HepG2 (cell line): Measurements from ENCODE around the gene APC2. TPM values are rescaled to one million over a fixed set of nuclear protein-coding genes. Genes with fewer than 3 reads are reported as not detected.

Source experiments
- ATAC-seq: fragments of 200-7000 bp; cut with Tn5 transposase; 3 replicates; pipeline ENCODE4 v1.9.1; 2020; ENCODE audit warnings: mild to moderate bottlenecking, moderate library complexity
- BruUV-seq: library from RNA; stranded (reverse); fragments of 400-500 nt; replicated peaks from 2 replicates; lab custom pipeline; 2021; lab: Mats Ljungman, UMichigan
- CTCF ChIA-PET: fragments of 300-600 bp; formaldehyde crosslinking; extraction: SDS; loops from one replicate; lab custom pipeline; 2021; ENCODE audit warnings: low total read pairs, inconsistent platforms, low intra/inter-chr PET ratio; lab: Yijun Ruan, JAX
- POLR2A ChIA-PET: fragments of 350-600 bp; sonication (Branson Sonifier 250); formaldehyde crosslinking; loops from one replicate; lab custom pipeline; 2020; ENCODE audit warnings: antibody characterized with exemption, inconsistent platforms; lab: Yijun Ruan, JAX
- DNase-seq: peaks from one replicate; pipeline ENCODE4 v3.0.0-alpha.2; 2015; ENCODE audit warnings: low spot score
- FAIRE-seq: peaks from 3 replicates; lab custom pipeline; 2011; peaks lifted over from hg19 to GRCh38; lab: Jason Lieb, UNC
- H2AFZ ChIP-seq: one replicate; pipeline ENCODE4 v1.6.1; 2011; ENCODE audit warnings: low read length, inconsistent platforms
- H3K27ac ChIP-seq: fragments of 300-600 bp; 3 replicates; pipeline ENCODE4 v1.8.0; 2011; ENCODE audit warnings: mixed run types, mild to moderate bottlenecking, mixed read lengths, low read length, inconsistent platforms; ENCODE audit not compliant: insufficient read depth; ENCODE audit errors: extremely low read length
- H3K27me3 ChIP-seq, 2 experiments: fragments of 200-600 bp in 1 of 2; 2 replicates in 1 of 2; 3 replicates in 1 of 2; pipeline versions ENCODE4 v1.6.0 to v1.8.0; 2011; ENCODE audit warnings: low read length in 2 of 2, mild to moderate bottlenecking in 2 of 2, moderate library complexity in 2 of 2, inconsistent platforms in 1 of 2; ENCODE audit not compliant: insufficient read depth in 2 of 2, control insufficient read depth in 1 of 2
- H3K36me3 ChIP-seq, 2 experiments: fragments of 200-600 bp in 1 of 2; replicated peaks in 1 of 2; 2 replicates in 1 of 2; 3 replicates in 1 of 2; pipeline versions ENCODE4 v1.5.1 to v1.8.0; 2011; ENCODE audit warnings: low read length in 2 of 2, inconsistent platforms in 1 of 2; ENCODE audit not compliant: insufficient read depth in 2 of 2, control insufficient read depth in 1 of 2
- H3K4me1 ChIP-seq: 2 replicates; pipeline ENCODE4 v1.5.1; 2012; ENCODE audit warnings: low read length, inconsistent platforms; ENCODE audit not compliant: insufficient read depth
- H3K4me2 ChIP-seq: 2 replicates; pipeline ENCODE4 v1.6.0; 2011; ENCODE audit warnings: low read depth, low read length, inconsistent platforms
- H3K4me3 ChIP-seq, 3 experiments: fragments of 200-600 bp in 1 of 3; sonication (generic), shearing (Covaris generic) in 1 of 3; replicated peaks in 1 of 3; 2 replicates each; pipeline ENCODE4 v1.5.1; 2011 to 2016; ENCODE audit warnings: low read length in 3 of 3, inconsistent platforms in 2 of 3, low read depth in 2 of 3, mild to moderate bottlenecking in 2 of 3, control low read depth in 1 of 3, mixed read lengths in 1 of 3; ENCODE audit not compliant: insufficient read depth in 1 of 3
- H3K79me2 ChIP-seq: one replicate; pipeline ENCODE4 v1.6.1; 2011; ENCODE audit warnings: low read length, inconsistent platforms; ENCODE audit not compliant: insufficient read depth
- H3K9ac ChIP-seq: 2 replicates; pipeline ENCODE4 v1.6.0; 2011; ENCODE audit warnings: mild to moderate bottlenecking, low read depth, low read length, inconsistent platforms; ENCODE audit not compliant: insufficient read depth
- H3K9me3 ChIP-seq: 2 replicates; pipeline ENCODE4 v1.5.1; 2012; ENCODE audit warnings: mild to moderate bottlenecking, low read length
- H4K20me1 ChIP-seq: 2 replicates; pipeline ENCODE4 v1.6.0; 2011; ENCODE audit warnings: inconsistent platforms, mild to moderate bottlenecking, low read length, moderate library complexity; ENCODE audit not compliant: insufficient read depth
- AGO2 ChIP-seq: fragments of 200-400 bp; formaldehyde crosslinking; optimal IDR thresholded peaks from 2 replicates; pipeline ENCODE3; 2017; ENCODE audit warnings: mild to moderate bottlenecking, low read depth, low read length, moderate library complexity
- ARNT ChIP-seq: fragments of 450-650 bp; IDR thresholded peaks from 2 replicates; pipeline ENCODE4 v1.6.1; 2017
- CEBPZ ChIP-seq: IDR thresholded peaks from 2 replicates; pipeline ENCODE4 v1.6.1; 2012; ENCODE audit warnings: low read length, improper control_type of control experiment
- PHB2 ChIP-seq: fragments of 450-650 bp; IDR thresholded peaks from 2 replicates; pipeline ENCODE4 v1.6.1; 2018; ENCODE audit not compliant: partially characterized antibody
- PRPF4 ChIP-seq: fragments of 200-400 bp; formaldehyde crosslinking; IDR thresholded peaks from 2 replicates; pipeline ENCODE4 v1.6.1; 2016; ENCODE audit warnings: low read length, low read depth; ENCODE audit not compliant: poor library complexity, severe bottlenecking
- RBFOX2 ChIP-seq: fragments of 200-400 bp; formaldehyde crosslinking; IDR thresholded peaks from 2 replicates; pipeline ENCODE4 v1.6.1; 2017; ENCODE audit warnings: low read depth, mild to moderate bottlenecking, low read length
- REPIN1 ChIP-seq: sonication (generic); formaldehyde crosslinking; IDR thresholded peaks from 2 replicates; pipeline ENCODE4 v1.8.0; 2022; ENCODE audit warnings: missing genetic modification reagents, low read depth, mild to moderate bottlenecking, borderline replicate concordance
- TCF7L2 ChIP-seq: IDR thresholded peaks from 2 replicates; pipeline ENCODE4 v1.6.1; 2011; ENCODE audit warnings: mild to moderate bottlenecking, low read depth, low read length, moderate library complexity
- TOPORS ChIP-seq: sonication (generic); formaldehyde crosslinking; IDR thresholded peaks from 2 replicates; pipeline ENCODE4 v1.8.0; 2023; ENCODE audit warnings: mild to moderate bottlenecking, missing genetic modification reagents
- ZBTB33 ChIP-seq: sonication (generic); formaldehyde crosslinking; IDR thresholded peaks from 2 replicates; pipeline ENCODE4 v1.4.0; 2020; ENCODE audit warnings: missing genetic modification reagents
- ZNF205 ChIP-seq: IDR thresholded peaks from 2 replicates; pipeline ENCODE4 v1.6.1; 2018; ENCODE audit warnings: missing biosample characterization, missing genetic modification reagents
- ZNF263 ChIP-seq: sonication (generic); formaldehyde crosslinking; IDR thresholded peaks from 2 replicates; pipeline ENCODE4 v1.4.0; 2020; ENCODE audit warnings: missing genetic modification reagents
- ZNF264 ChIP-seq: sonication (generic); formaldehyde crosslinking; IDR thresholded peaks from 2 replicates; pipeline ENCODE4 v1.4.0; 2020; ENCODE audit warnings: missing genetic modification reagents
- ZNF605 ChIP-seq: sonication (generic); formaldehyde crosslinking; IDR thresholded peaks from 2 replicates; pipeline ENCODE4 v1.8.0; 2022; ENCODE audit warnings: mild to moderate bottlenecking, missing genetic modification reagents
- ZNF687 ChIP-seq: sonication (generic); formaldehyde crosslinking; IDR thresholded peaks from 2 replicates; pipeline ENCODE4 v1.5.1; 2020; ENCODE audit warnings: mild to moderate bottlenecking, missing genetic modification reagents, moderate library complexity
- ZNF720 ChIP-seq: sonication (generic); formaldehyde crosslinking; IDR thresholded peaks from 2 replicates; pipeline ENCODE4 v1.4.0; 2020; ENCODE audit warnings: missing genetic modification reagents
- ZNF83 ChIP-seq: sonication (generic); formaldehyde crosslinking; IDR thresholded peaks from 2 replicates; pipeline ENCODE4 v1.4.0; 2020; ENCODE audit warnings: missing genetic modification reagents, mild to moderate bottlenecking, borderline replicate concordance
- WGBS: methylation state at CpG from one replicate; pipeline ENCODE4 v1.1.6; 2017; ENCODE audit warnings: low lambda C conversion rate; 5-methylcytosine and 5-hydroxymethylcytosine counted together
- in situ Hi-C: cut with HindIII; loops from 2 replicates; pipeline ENCODE4 v1.10.0; 2017; ENCODE audit warnings: low pct_unique_long_range_greater_than_20kb; ENCODE audit not compliant: extremely low pct_ligation_motif_present
- intact Hi-C: fragments of 100-400 bp; cut with micrococcal nuclease; formaldehyde crosslinking; loops from one replicate; pipeline ENCODE4 v1.10.0; 2022; ENCODE audit not compliant: unreplicated experiment
- polyA plus RNA-seq, 8 experiments: library from polyadenylated mRNA; depleted of rRNA in 3 of 8; stranded (reverse) in 7 of 8; unstranded in 1 of 8; fragments of >200 nt; fragmentation: Illumina TruSeq in 4 of 8; extraction: Trizol in 4 of 8; gene quantifications; 2 replicates each; pipeline versions ENCODE4 v1.2.1 to v1.2.3, GENCODE V29; 2011 to 2016; ENCODE audit warnings: low read depth in 4 of 8, missing spikeins in 1 of 8, mixed read lengths in 1 of 8; ENCODE audit not compliant: insufficient read depth in 1 of 8
- total RNA-seq, 5 experiments: library from RNA; depleted of rRNA; stranded (reverse); fragments of >200 nt; fragmentation: Illumina TruSeq; extraction: Trizol; gene quantifications; 2 replicates each; pipeline ENCODE4 v1.2.3, GENCODE V29; 2016; ENCODE audit warnings: low read depth in 1 of 5

The APC2 gene
- total and polyA plus RNA-seq, 2 of the 13 experiments (the other 11 are each of a cell fraction or from before 2014, with no cell fraction given): 0.08 to 0.22 TPM

- in situ Hi-C loops (no loop called here), intact Hi-C loops (no loop called here)
- CTCF ChIA-PET: no interaction called here
- Histone ChIP-seq H3K9me3 (no peaks in the 10 kb centered on the region), H3K4me3 (no peak overlapping the region), H3K9ac (no peak overlapping the region), H3K27me3 (no peaks in the 10 kb centered on the region), H2AFZ (no peak overlapping the region), H3K36me3 (peaks cover 30 to 78% of the 10 kb centered on the region in 2 experiments), H4K20me1 (peaks cover 27% of the 10 kb centered on the region), H3K27ac (peak overlapping the region; percentile 71), H3K79me2 (peaks cover 54% of the 10 kb centered on the region), H3K4me1 (peaks cover 45% of the 10 kb centered on the region), H3K4me2 (no peak overlapping the region)
- ATAC-seq (no peak), FAIRE-seq (no peak), DNase-seq (no peak)
- WGBS: 99% methylated on average over 24 of the region's 24 CpGs
- BruUV-seq: no TSS peak
- POLR2A ChIA-PET: interaction anchor here (2.5 kb wide), 1 partner anchor 9 kb away, joined by 6 read pairs; no protein-coding TSS in a partner anchor
- no peak for TF ChIP-seq ZNF687
- no peak for TF ChIP-seq CEBPZ
- TF ChIP-seq AGO2: peak; percentile 85
- TF ChIP-seq ZNF264 (CRISPR knock-in tag): no peak
- no peak for TF ChIP-seq PHB2
- no peak for TF ChIP-seq PRPF4
- no peak for TF ChIP-seq ZNF205 (CRISPR knock-in tag)
- TF ChIP-seq ZBTB33 (CRISPR knock-in tag): peak; percentile 71
- peak; percentile 34; the same call in 1 of the 2 replicates for TF ChIP-seq ZNF263 (CRISPR knock-in tag)
- TF ChIP-seq ZNF83 (CRISPR knock-in tag): no peak
- TF ChIP-seq TCF7L2: no peak
- no peak for TF ChIP-seq ZNF720 (CRISPR knock-in tag)
- TF ChIP-seq ZNF605 (CRISPR knock-in tag): no peak
- no peak for TF ChIP-seq TOPORS (CRISPR knock-in tag)
- no peak for TF ChIP-seq REPIN1 (CRISPR knock-in tag)
- no peak for TF ChIP-seq ARNT
- TF ChIP-seq RBFOX2: 0 out of 2 replicates have a peak, but pooled peaks have one; percentile 33
Observed at GRCh38 chr19:1422943-1423342, 27.0 kb upstream of the APC2 start.
